BE2C (cell line): ENCODE data around the gene FERMT1.

Experiments
- DNase-seq: peaks from one replicate; pipeline ENCODE4 v3.0.0-alpha.2; 2020
- H3K27me3 ChIP-seq: fragments of 250-450 bp; sonication (Bioruptor Pico); 2 replicates; pipeline ENCODE4 v1.5.1; 2020; ENCODE audit warnings: mild to moderate bottlenecking
- H3K36me3 ChIP-seq: fragments of 250-450 bp; sonication (Bioruptor Pico); 2 replicates; pipeline ENCODE4 v1.5.1; 2020; ENCODE audit warnings: mild to moderate bottlenecking
- H3K4me1 ChIP-seq: fragments of 250-450 bp; sonication (Bioruptor Pico); 2 replicates; pipeline ENCODE4 v1.5.1; 2020
- H3K4me3 ChIP-seq: 2 replicates; pipeline ENCODE4 v1.5.1; 2011; ENCODE audit warnings: low read depth, low read length
- H3K9me3 ChIP-seq: fragments of 250-450 bp; sonication (Bioruptor Pico); 2 replicates; pipeline ENCODE4 v1.5.1; 2020
- TF ChIP-seq, protein P1 (sequence below): IDR thresholded peaks from 2 replicates; pipeline ENCODE4 v1.5.1; 2012; ENCODE audit warnings: mild to moderate bottlenecking, low read depth, low read length

Gene FERMT1

DNA sequence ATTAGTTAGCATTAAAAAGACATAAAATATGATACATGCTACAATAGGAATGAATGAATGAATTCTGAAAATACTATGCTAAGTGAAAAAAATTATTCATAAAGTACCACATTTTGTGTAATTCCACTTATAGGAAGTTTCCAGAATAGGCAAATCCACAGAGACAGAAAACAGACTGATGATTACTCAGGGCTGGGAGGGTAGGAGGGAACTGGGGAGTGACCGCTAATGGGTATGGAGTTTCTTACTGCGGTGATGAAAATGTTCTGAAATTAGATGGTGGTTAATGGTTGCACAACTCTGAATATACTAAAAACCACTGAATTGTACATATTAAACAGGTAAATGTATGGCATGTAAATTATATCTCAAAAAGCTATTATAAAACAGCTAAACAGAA is 22.6 kb downstream of the FERMT1 start:
- Histone ChIP-seq H3K27me3 (peaks cover 15% of the 10 kb centered on the region), H3K4me1 (no peaks in the 10 kb centered on the region; the same call in 1 of the 2 replicates), H3K36me3 (no peaks in the 10 kb centered on the region), H3K4me3 (no peak overlapping the region), H3K9me3 (no peaks in the 10 kb centered on the region)
- TF ChIP-seq, protein P1, sequence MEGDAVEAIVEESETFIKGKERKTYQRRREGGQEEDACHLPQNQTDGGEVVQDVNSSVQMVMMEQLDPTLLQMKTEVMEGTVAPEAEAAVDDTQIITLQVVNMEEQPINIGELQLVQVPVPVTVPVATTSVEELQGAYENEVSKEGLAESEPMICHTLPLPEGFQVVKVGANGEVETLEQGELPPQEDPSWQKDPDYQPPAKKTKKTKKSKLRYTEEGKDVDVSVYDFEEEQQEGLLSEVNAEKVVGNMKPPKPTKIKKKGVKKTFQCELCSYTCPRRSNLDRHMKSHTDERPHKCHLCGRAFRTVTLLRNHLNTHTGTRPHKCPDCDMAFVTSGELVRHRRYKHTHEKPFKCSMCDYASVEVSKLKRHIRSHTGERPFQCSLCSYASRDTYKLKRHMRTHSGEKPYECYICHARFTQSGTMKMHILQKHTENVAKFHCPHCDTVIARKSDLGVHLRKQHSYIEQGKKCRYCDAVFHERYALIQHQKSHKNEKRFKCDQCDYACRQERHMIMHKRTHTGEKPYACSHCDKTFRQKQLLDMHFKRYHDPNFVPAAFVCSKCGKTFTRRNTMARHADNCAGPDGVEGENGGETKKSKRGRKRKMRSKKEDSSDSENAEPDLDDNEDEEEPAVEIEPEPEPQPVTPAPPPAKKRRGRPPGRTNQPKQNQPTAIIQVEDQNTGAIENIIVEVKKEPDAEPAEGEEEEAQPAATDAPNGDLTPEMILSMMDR: no peak
- no peak for DNase-seq

DNA sequence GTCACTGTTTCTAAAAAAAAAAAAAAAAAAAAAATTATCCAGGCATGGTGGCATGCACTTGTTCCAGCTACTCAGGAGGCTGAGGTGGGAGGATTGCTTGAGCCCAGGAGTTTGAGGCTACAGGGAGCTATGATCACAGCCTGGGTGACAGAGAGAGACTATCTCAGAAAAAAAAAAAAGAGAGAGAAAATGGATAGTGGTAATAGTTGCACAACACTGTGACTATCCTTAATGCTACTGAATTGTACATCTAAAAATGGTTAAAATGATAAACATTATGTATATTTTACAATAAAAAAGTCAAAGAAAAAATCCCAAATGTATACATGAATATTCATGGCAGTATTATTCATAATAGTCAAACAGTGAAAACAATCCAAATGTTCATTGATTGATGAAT is 23.0 kb downstream of the FERMT1 start:
- TF ChIP-seq, protein P1: no peak
- Histone ChIP-seq H3K36me3 (no peaks in the 10 kb centered on the region), H3K4me3 (no peak overlapping the region)

DNA sequence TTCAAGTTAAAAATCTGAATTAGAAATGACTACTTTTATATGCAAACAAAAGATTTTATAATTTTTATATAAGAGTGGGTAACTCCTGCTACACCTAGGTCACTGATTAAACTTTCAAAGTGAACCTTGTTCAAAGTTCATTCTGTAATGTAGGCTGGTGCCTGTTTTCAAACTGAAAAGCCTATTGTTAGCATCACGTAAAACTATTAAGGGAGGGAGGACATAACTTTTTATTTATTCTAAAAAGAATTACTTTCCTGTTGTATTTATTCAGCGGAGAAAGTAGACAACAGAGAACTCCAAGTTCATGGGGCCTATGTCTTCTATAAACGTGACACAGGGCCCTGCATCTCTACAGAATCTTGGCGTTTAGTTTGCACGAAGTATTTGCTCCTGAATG is 27.4 kb downstream of the FERMT1 start:
- Histone ChIP-seq H3K27me3 (peaks cover 21% of the 10 kb centered on the region), H3K9me3 (no peaks in the 10 kb centered on the region), H3K4me3 (no peak overlapping the region), H3K36me3 (no peaks in the 10 kb centered on the region), H3K4me1 (no peaks in the 10 kb centered on the region)
- TF ChIP-seq, protein P1: no peak
- DNase-seq: no peak

More for the DNA sequence above, 23.0 kb downstream of the FERMT1 start:
- Histone ChIP-seq H3K27me3 (peaks cover 15% of the 10 kb centered on the region), H3K4me1 (no peaks in the 10 kb centered on the region; the same call in 1 of the 2 replicates), H3K9me3 (no peaks in the 10 kb centered on the region)
- DNase-seq: no peak

DNA sequence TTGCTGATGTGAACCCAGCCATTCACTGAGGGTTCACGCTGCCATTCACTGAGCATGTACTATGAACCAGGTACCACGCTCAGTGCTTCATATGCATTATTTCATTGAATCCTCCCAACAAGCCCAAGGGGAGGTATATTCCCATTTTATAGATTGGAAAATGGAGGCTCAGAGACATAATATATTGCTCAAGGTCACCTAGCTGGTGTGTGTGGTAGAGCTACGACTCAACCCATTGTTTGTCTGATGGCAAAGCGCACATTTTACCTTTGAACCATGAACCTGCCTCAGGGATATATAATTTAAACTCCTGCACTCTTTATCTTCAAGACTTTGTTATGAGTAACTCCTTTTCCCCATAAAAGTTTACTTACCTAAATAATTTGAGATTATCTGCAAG is 28.3 kb downstream of the FERMT1 start:
- no peaks in the 10 kb centered on the region for H3K4me1 ChIP-seq
- peaks cover 21% of the 10 kb centered on the region for H3K27me3 ChIP-seq
- no peak overlapping the region for H3K4me3 ChIP-seq
- TF ChIP-seq, protein P1: no peak
- H3K9me3 ChIP-seq: no peaks in the 10 kb centered on the region
- no peaks in the 10 kb centered on the region for H3K36me3 ChIP-seq
- no peak for DNase-seq

DNA sequence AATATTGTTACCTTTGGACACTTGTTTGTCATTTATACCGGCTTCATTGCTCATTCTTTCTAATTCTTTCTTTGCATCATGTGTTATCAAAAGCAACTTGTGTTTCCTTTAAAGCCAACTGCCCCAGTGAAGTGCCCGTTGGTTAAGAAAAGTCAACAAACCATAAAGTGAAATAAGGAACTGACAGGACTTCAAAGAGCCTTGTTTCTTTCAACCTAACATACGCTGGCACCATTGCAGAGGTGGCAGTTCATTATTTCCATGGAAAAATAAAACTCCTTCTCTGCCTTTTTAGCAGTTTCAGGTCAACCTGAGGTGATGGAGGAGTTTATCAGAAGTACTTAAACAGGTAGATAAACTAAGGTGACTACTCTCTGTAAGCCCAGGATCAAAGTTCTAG is 28.8 kb downstream of the FERMT1 start:
- no peak for DNase-seq
- TF ChIP-seq, protein P1: no peak
- Histone ChIP-seq H3K4me1 (no peaks in the 10 kb centered on the region), H3K4me3 (no peak overlapping the region), H3K9me3 (no peaks in the 10 kb centered on the region), H3K27me3 (peaks cover 21% of the 10 kb centered on the region), H3K36me3 (no peaks in the 10 kb centered on the region)

DNA sequence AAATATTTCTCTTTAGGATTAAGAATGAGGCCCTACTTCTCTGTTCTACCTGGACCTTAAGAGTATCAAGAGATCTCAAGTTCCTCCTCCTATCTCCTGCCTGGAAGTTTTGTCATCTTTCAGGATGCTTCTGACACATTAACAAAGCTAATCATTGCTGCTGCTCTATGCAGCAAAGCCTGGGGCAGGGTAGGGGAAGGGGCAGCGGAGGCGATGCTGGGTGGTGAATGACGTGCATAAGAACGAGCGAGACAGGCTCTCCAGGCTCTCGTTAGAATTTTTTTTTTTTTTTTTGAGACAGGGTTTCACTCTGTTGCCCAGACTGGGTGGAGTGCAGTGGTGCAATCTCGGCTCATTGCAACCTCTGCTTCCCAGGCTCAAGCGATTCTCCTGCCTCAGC is 31.2 kb downstream of the FERMT1 start:
- H3K4me1 ChIP-seq: no peaks in the 10 kb centered on the region
- no peak overlapping the region for H3K4me3 ChIP-seq
- H3K36me3 ChIP-seq: no peaks in the 10 kb centered on the region
- peaks cover 17% of the 10 kb centered on the region for H3K27me3 ChIP-seq
- TF ChIP-seq, protein P1: no peak
- no peak for DNase-seq
- no peaks in the 10 kb centered on the region for H3K9me3 ChIP-seq
